ENCODE results near the gene SHISA9.

SHISA9 gene

GRCh38 chr16:13254998-13255614 is 353.7 kb downstream of the SHISA9 start:
- H3K27ac ChIP-seq = no peak overlapping the region
- no peak for TF ChIP-seq CTCF (IDR thresholded peaks at IDR 0.05)
- no peak for TF ChIP-seq ZFX (IDR thresholded peaks at IDR 0.05; ENCODE audit: borderline replicate concordance)

- no peak for TF ChIP-seq ZFX (IDR thresholded peaks at IDR 0.05; ENCODE audit: borderline replicate concordance)
- no peak for TF ChIP-seq CTCF (IDR thresholded peaks at IDR 0.05)
These were observed 361.1 kb downstream of the SHISA9 start for GRCh38 chr16:13262270-13263090.

GRCh38 chr16:13264749-13265552 is 363.6 kb downstream of the SHISA9 start:
- H3K27ac ChIP-seq = no peak overlapping the region

More at GRCh38 chr16:13262270-13263090, 361.1 kb downstream of the SHISA9 start:
- no peak overlapping the region for H3K27ac ChIP-seq

DNA sequence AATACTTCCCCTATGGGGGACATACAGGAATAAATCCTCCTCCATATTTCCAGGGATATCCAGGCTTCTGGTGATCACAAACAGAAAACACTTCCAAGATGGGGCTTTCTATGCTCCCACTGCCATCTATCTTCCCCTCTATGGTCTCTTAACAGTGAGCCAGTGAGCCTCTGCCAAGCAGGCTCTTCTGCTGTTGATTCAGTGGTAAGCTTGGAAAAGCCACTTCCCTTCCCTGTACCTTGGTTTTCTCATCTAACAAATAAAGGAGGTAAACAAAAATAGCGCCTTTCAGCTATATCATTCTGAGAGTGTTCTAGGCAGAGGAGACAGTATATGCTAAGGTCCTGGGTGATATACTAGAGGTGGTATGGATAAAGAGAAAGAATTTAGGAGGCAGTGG is 368.0 kb downstream of the SHISA9 start:
- TF ChIP-seq CTCF (IDR thresholded peaks at IDR 0.05) (no peak), ZFX (IDR thresholded peaks at IDR 0.05; ENCODE audit: borderline replicate concordance) (no peak)
- no peak overlapping the region for H3K27ac ChIP-seq

More at GRCh38 chr16:13264749-13265552, 363.6 kb downstream of the SHISA9 start:
- TF ChIP-seq CTCF (IDR thresholded peaks at IDR 0.05) (no peak), ZFX (IDR thresholded peaks at IDR 0.05; ENCODE audit: borderline replicate concordance) (no peak)

- TF ChIP-seq CTCF (IDR thresholded peaks at IDR 0.05) = no peak
- TF ChIP-seq ZFX (IDR thresholded peaks at IDR 0.05; ENCODE audit: borderline replicate concordance) = no peak
- H3K27ac ChIP-seq = no peak overlapping the region
These were observed 368.6 kb downstream of the SHISA9 start for GRCh38 chr16:13269905-13270528.

DNA sequence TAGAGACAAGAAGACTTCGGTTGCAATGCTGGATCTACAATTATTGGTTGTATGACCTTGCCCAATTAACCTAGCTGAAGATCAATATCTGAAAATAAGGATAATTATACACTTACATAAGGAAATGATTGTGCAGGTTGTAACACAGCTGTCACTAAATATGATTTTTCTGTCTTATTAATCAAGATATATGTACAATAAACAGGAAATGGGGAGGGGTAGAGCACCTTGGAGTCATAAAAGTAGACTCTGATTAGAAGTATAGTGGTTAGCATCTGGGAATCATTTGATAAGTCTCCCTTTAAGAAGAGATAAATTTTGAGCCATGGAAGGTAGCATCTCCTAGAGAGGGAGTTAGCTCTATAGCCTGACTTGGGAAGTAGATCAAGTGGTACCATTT is 369.2 kb downstream of the SHISA9 start:
- H3K27ac ChIP-seq = no peak overlapping the region
- TF ChIP-seq CTCF (IDR thresholded peaks at IDR 0.05) (no peak), ZFX (IDR thresholded peaks at IDR 0.05; ENCODE audit: borderline replicate concordance) (no peak)

Measured in 22Rv1 (cell line).